SK-N-SH treated with all-trans-retinoic acid at 6 μM for 48 hours (cell line): Measurements from ENCODE around the gene VGF.

Source experiments
- ATAC-seq: fragments of 200-7000 bp; cut with Tn5 transposase; 3 replicates; pipeline ENCODE4 v1.9.1; 2020; ENCODE audit warnings: mild to moderate bottlenecking, moderate library complexity
- ARNTL ChIP-seq: fragments of 450-650 bp; formaldehyde crosslinking; IDR thresholded peaks from 2 replicates; pipeline ENCODE4 v1.5.0; 2020; ENCODE audit warnings: low read depth, mild to moderate bottlenecking, moderate library complexity, borderline replicate concordance
- BACH2 ChIP-seq: fragments of 250-450 bp; sonication (Bioruptor Pico); IDR thresholded peaks from 2 replicates; pipeline ENCODE4 v1.9.0; 2021; ENCODE audit warnings: mild to moderate bottlenecking, borderline replicate concordance
- CREB5 ChIP-seq: fragments of 250-450 bp; sonication (Bioruptor Pico); IDR thresholded peaks from 2 replicates; pipeline ENCODE4 v1.5.1; 2020; ENCODE audit warnings: low read depth, mild to moderate bottlenecking, moderate library complexity
- CSDC2 ChIP-seq: fragments of 250-450 bp; sonication (Bioruptor Pico); IDR thresholded peaks from 2 replicates; pipeline ENCODE4 v1.5.0; 2020; ENCODE audit warnings: mild to moderate bottlenecking, moderate library complexity
- CSRNP3 ChIP-seq: fragments of 250-450 bp; sonication (Bioruptor Pico); IDR thresholded peaks from 2 replicates; pipeline ENCODE4 v1.5.1; 2021; ENCODE audit warnings: mild to moderate bottlenecking, moderate library complexity
- ESRRG ChIP-seq: fragments of 250-450 bp; sonication (Bioruptor Pico); IDR thresholded peaks from 2 replicates; pipeline ENCODE4 v1.6.1; 2021; ENCODE audit warnings: mild to moderate bottlenecking
- GLIS3 ChIP-seq: fragments of 250-450 bp; sonication (Bioruptor Pico); IDR thresholded peaks from 2 replicates; pipeline ENCODE4 v1.5.0; 2020; ENCODE audit warnings: mild to moderate bottlenecking, moderate library complexity
- ISL1 ChIP-seq: fragments of 250-450 bp; sonication (Bioruptor Pico); IDR thresholded peaks from 2 replicates; pipeline ENCODE4 v2.1.2; 2022; ENCODE audit warnings: mild to moderate bottlenecking, moderate library complexity
- POU6F1 ChIP-seq: fragments of 250-450 bp; sonication (Bioruptor Pico); IDR thresholded peaks from 2 replicates; pipeline ENCODE4 v1.8.0; 2021; ENCODE audit warnings: low read depth, mild to moderate bottlenecking, moderate library complexity, borderline replicate concordance
- PPARA ChIP-seq: fragments of 250-450 bp; sonication (Bioruptor Pico); IDR thresholded peaks from 2 replicates; pipeline ENCODE4 v1.5.0; 2020; ENCODE audit warnings: mild to moderate bottlenecking, borderline replicate concordance
- SNAI2 ChIP-seq: fragments of 250-450 bp; sonication (Bioruptor Pico); IDR thresholded peaks from 2 replicates; pipeline ENCODE4 v1.5.0; 2020; ENCODE audit warnings: mild to moderate bottlenecking, moderate library complexity
- TCF4 ChIP-seq: fragments of 250-450 bp; sonication (Bioruptor Pico); IDR thresholded peaks from 2 replicates; pipeline ENCODE4 v1.8.0; 2021; ENCODE audit warnings: mild to moderate bottlenecking, moderate library complexity, borderline replicate concordance
- TOX ChIP-seq: fragments of 250-450 bp; sonication (Bioruptor Pico); IDR thresholded peaks from 2 replicates; pipeline ENCODE4 v1.8.0; 2021; ENCODE audit warnings: mild to moderate bottlenecking, moderate library complexity, borderline replicate concordance
- ZFP3 ChIP-seq: fragments of 250-450 bp; sonication (Bioruptor Pico); IDR thresholded peaks from 2 replicates; pipeline ENCODE4 v1.5.0; 2020; ENCODE audit warnings: mild to moderate bottlenecking, moderate library complexity
- ZNF565 ChIP-seq: fragments of 450-650 bp; formaldehyde crosslinking; conservative IDR thresholded peaks from 2 replicates; pipeline ENCODE4 v1.5.0; 2020; ENCODE audit warnings: low read depth, mild to moderate bottlenecking, moderate library complexity
- TF ChIP-seq, protein P1 (sequence below): fragments of 250-450 bp; sonication (Bioruptor Pico); IDR thresholded peaks from 2 replicates; pipeline ENCODE4 v1.5.0; 2020; ENCODE audit warnings: mild to moderate bottlenecking, moderate library complexity

Gene VGF

DNA sequence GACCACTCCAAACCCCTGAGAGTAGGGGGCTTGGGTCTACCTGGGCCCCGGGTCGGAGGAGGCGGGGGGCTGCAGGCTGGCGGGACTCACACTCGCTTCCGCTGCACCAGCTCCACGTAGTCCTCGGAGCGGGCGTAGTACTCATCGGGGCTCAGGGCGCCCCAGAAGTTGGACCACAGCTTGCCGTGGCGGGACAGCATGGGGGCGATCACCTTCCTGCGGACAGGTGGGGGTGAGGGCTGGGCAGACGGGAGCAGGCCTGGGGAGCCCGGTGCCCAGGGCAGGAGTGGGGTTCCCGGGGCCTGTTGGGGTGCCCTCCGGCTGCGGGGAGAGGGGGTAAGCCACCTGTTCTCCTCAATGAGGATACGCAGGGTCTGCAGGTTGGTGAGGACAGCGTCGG, 46.1 kb upstream of the VGF start (continued):
- TF ChIP-seq POU6F1 (CRISPR knock-in tag) = no peak

DNA sequence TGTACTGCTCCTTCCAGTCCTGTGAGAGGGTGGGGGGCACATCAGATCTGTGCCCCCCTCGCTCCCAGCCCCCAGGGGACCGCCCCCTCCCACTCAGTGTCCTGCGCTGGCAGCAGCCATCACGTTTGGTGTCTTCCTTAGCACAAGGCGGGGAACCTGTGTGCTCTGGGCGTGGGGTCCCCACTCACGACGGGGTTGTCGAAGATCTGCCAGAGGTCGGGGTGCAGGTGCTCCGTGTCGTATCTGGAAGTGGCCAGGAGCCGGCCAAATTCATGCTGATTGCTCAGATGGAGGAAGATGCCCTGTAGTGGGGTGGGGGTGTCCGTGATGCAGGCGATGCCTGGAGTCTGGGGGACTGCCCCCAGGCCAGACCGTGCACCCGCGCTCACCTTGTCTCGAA, 44.8 kb upstream of the VGF start:
- no peak for TF ChIP-seq BACH2 (CRISPR knock-in tag)
- TF ChIP-seq ESRRG (CRISPR knock-in tag) = no peak
- TF ChIP-seq ZFP3 (CRISPR knock-in tag) = no peak
- TF ChIP-seq TCF4 = no peak
- TF ChIP-seq SNAI2 (CRISPR knock-in tag) = no peak
- TF ChIP-seq GLIS3 (CRISPR knock-in tag) = no peak
- no peak for TF ChIP-seq ISL1
- no peak for TF ChIP-seq PPARA (CRISPR knock-in tag)
- no peak for TF ChIP-seq ZNF565 (CRISPR knock-in tag)
- TF ChIP-seq TOX (CRISPR knock-in tag) = no peak
- no peak for ATAC-seq

DNA sequence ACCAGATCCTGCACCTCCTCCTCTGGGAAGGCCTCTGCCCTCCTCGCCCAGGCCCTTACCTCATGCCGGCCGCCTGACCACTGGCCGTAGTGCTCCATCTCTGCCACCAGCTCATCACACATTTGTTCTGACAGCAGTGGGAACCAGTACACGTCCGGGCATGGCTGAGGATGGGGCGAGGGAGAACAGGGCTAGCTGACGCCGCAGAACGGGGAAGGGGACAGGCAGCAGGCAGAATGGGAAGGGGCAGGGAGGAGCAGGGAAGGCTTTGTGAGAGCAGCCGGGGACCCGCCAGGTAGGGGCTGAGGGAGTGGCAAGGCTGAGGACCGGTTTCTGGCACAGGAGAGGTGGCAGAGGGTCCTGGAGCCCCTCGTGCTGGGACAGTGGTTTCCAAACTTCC, 43.4 kb upstream of the VGF start:
- ATAC-seq = no peak
- no peak for TF ChIP-seq ZFP3 (CRISPR knock-in tag)
- no peak for TF ChIP-seq ESRRG (CRISPR knock-in tag)
- TF ChIP-seq, protein P1, sequence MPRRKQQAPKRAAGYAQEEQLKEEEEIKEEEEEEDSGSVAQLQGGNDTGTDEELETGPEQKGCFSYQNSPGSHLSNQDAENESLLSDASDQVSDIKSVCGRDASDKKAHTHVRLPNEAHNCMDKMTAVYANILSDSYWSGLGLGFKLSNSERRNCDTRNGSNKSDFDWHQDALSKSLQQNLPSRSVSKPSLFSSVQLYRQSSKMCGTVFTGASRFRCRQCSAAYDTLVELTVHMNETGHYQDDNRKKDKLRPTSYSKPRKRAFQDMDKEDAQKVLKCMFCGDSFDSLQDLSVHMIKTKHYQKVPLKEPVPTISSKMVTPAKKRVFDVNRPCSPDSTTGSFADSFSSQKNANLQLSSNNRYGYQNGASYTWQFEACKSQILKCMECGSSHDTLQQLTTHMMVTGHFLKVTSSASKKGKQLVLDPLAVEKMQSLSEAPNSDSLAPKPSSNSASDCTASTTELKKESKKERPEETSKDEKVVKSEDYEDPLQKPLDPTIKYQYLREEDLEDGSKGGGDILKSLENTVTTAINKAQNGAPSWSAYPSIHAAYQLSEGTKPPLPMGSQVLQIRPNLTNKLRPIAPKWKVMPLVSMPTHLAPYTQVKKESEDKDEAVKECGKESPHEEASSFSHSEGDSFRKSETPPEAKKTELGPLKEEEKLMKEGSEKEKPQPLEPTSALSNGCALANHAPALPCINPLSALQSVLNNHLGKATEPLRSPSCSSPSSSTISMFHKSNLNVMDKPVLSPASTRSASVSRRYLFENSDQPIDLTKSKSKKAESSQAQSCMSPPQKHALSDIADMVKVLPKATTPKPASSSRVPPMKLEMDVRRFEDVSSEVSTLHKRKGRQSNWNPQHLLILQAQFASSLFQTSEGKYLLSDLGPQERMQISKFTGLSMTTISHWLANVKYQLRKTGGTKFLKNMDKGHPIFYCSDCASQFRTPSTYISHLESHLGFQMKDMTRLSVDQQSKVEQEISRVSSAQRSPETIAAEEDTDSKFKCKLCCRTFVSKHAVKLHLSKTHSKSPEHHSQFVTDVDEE = no peak
- TF ChIP-seq CREB5 (CRISPR knock-in tag) = no peak
- no peak for TF ChIP-seq CSRNP3

GRCh38 chr7:101207459-101207858, 42.1 kb upstream of the VGF start:
- no peak for ATAC-seq
- TF ChIP-seq TCF4 = no peak
- TF ChIP-seq ARNTL (CRISPR knock-in tag) = no peak
- no peak for TF ChIP-seq ESRRG (CRISPR knock-in tag)
- no peak for TF ChIP-seq ISL1
- TF ChIP-seq POU6F1 (CRISPR knock-in tag) = no peak
- no peak for TF ChIP-seq PPARA (CRISPR knock-in tag)
- TF ChIP-seq BACH2 (CRISPR knock-in tag) = no peak

GRCh38 chr7:101206665-101207042, 41.3 kb upstream of the VGF start:
- ATAC-seq = no peak
- no peak for TF ChIP-seq BACH2 (CRISPR knock-in tag)
- no peak for TF ChIP-seq CSDC2 (CRISPR knock-in tag)
